ENCODE data around the gene CALB2.

- TF ChIP-seq POLR2A (IDR thresholded peaks at IDR 0.05; ENCODE audit: low read depth, low read length) (no peak), POLR2AphosphoS5 (IDR thresholded peaks at IDR 0.05; ENCODE audit: low read depth, low read length) (no peak), TAF1 (IDR thresholded peaks at IDR 0.05; ENCODE audit: borderline replicate concordance, low read depth, low read length) (no peak)
Measured at GRCh38 chr16:71406316-71406715, 47.8 kb downstream of the CALB2 start.

Data from GM12892 (cell line).